HepG2 (cell line): Measurements from ENCODE around the gene ACAP3. TPM values are rescaled to one million over a fixed set of nuclear protein-coding genes. Genes with fewer than 3 reads are reported as not detected.
A peak's percentile ranks its signal among the peaks of the same experiment; 100 is the strongest.

Experiments
- ATF4 ChIP-seq, 2 experiments: fragments of 450-650 bp in 1 of 2; sonication (generic) in 1 of 2; formaldehyde crosslinking; IDR thresholded peaks; 2 replicates each; pipeline versions ENCODE4 v1.5.0 to v1.8.0; 2020 to 2022; ENCODE audit warnings: mild to moderate bottlenecking in 1 of 2, missing genetic modification reagents in 1 of 2
- DNMT3B ChIP-seq: conservative IDR thresholded peaks from 2 replicates; pipeline ENCODE4 v1.6.1; 2016; ENCODE audit warnings: missing biosample characterization, control low read depth
- ERF ChIP-seq: IDR thresholded peaks from 2 replicates; pipeline ENCODE4 v1.6.1; 2018; ENCODE audit warnings: missing biosample characterization, missing genetic modification reagents
- KLF15 ChIP-seq: sonication (generic); formaldehyde crosslinking; IDR thresholded peaks from 2 replicates; pipeline ENCODE4 v1.8.1; 2023; ENCODE audit warnings: borderline replicate concordance, mild to moderate bottlenecking, inconsistent platforms, missing genetic modification reagents, mixed read lengths
- MEF2D ChIP-seq: sonication (generic); formaldehyde crosslinking; IDR thresholded peaks from 2 replicates; pipeline ENCODE4 v1.5.1; 2020; ENCODE audit warnings: mild to moderate bottlenecking, missing genetic modification reagents
- MTERF4 ChIP-seq: sonication (generic); formaldehyde crosslinking; IDR thresholded peaks from 2 replicates; pipeline ENCODE4 v1.8.0; 2023; ENCODE audit warnings: mild to moderate bottlenecking, missing genetic modification reagents
- NKX3-1 ChIP-seq: sonication (generic); formaldehyde crosslinking; IDR thresholded peaks from 2 replicates; pipeline ENCODE4 v1.5.0; 2020; ENCODE audit warnings: missing genetic modification reagents
- SAFB2 ChIP-seq: sonication (generic); formaldehyde crosslinking; IDR thresholded peaks from 2 replicates; pipeline ENCODE4 v1.5.1; 2020; ENCODE audit warnings: missing genetic modification reagents, low read depth, mild to moderate bottlenecking, borderline replicate concordance
- ZFY ChIP-seq: sonication (generic); formaldehyde crosslinking; IDR thresholded peaks from 2 replicates; pipeline ENCODE4 v1.4.0; 2020; ENCODE audit warnings: missing genetic modification reagents
- ZNF333 ChIP-seq: sonication (generic); formaldehyde crosslinking; IDR thresholded peaks from 2 replicates; pipeline ENCODE4 v1.4.0; 2020; ENCODE audit warnings: mild to moderate bottlenecking, missing genetic modification reagents, borderline replicate concordance
- ZNF598 ChIP-seq: sonication (generic); formaldehyde crosslinking; IDR thresholded peaks from 2 replicates; pipeline ENCODE4 v1.5.1; 2020; ENCODE audit warnings: mild to moderate bottlenecking, missing genetic modification reagents, borderline replicate concordance
- ZSCAN21 ChIP-seq: sonication (generic); formaldehyde crosslinking; IDR thresholded peaks from 2 replicates; pipeline ENCODE4 v1.8.0; 2022; ENCODE audit warnings: mild to moderate bottlenecking, missing genetic modification reagents, moderate library complexity, borderline replicate concordance
- polyA plus RNA-seq, 8 experiments: library from polyadenylated mRNA; depleted of rRNA in 3 of 8; stranded (reverse) in 7 of 8; unstranded in 1 of 8; fragments of >200 nt; fragmentation: Illumina TruSeq in 4 of 8; extraction: Trizol in 4 of 8; gene quantifications; 2 replicates each; pipeline versions ENCODE4 v1.2.1 to v1.2.3, GENCODE V29; 2011 to 2016; ENCODE audit warnings: low read depth in 4 of 8, missing spikeins in 1 of 8, mixed read lengths in 1 of 8; ENCODE audit not compliant: insufficient read depth in 1 of 8
- total RNA-seq, 5 experiments: library from RNA; depleted of rRNA; stranded (reverse); fragments of >200 nt; fragmentation: Illumina TruSeq; extraction: Trizol; gene quantifications; 2 replicates each; pipeline ENCODE4 v1.2.3, GENCODE V29; 2016; ENCODE audit warnings: low read depth in 1 of 5
- TF ChIP-seq, protein P1 (sequence below), 2 experiments: fragments of 450-650 bp in 1 of 2; sonication (generic) in 1 of 2; formaldehyde crosslinking in 1 of 2; IDR thresholded peaks; 2 replicates each; pipeline versions ENCODE4 v1.6.1 to v1.8.0; 2016 to 2022; ENCODE audit warnings: antibody characterized with exemption in 1 of 2, mild to moderate bottlenecking in 1 of 2, missing genetic modification reagents in 1 of 2
- TF ChIP-seq, protein P2 (sequence below): sonication (generic); formaldehyde crosslinking; IDR thresholded peaks from 2 replicates; pipeline ENCODE4 v1.4.0; 2020; ENCODE audit warnings: missing genetic modification reagents
- TF ChIP-seq, protein P3 (sequence below): sonication (generic); formaldehyde crosslinking; IDR thresholded peaks from 2 replicates; pipeline ENCODE4 v1.9.0; 2021; ENCODE audit warnings: missing genetic modification reagents, mild to moderate bottlenecking, borderline replicate concordance

The ACAP3 gene
- total and polyA plus RNA-seq, 2 of the 13 experiments (the other 11 are each of a cell fraction or from before 2014, with no cell fraction given) = 29.4 to 50.8 TPM

DNA sequence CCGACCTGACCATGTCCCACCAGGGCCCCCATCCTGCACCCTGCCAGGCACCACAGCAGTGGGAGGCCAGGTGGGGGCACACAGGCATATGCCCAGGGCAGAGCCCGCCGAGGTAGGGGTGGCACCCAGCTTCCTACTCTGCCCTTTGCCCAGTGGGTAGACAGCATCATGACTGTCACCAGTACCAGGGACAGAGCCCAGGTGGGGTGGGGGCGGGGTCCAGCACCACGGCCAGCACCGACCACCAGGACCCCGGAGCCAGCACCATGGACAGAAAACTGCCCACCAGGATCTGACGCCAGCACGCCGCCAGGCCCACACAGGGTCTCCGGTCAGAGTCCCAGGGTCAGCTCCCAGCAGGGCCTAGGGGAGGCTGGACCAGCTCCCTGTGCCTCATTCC lies 27.1 kb upstream of the ACAP3 start (continued):
- TF ChIP-seq, protein P1, sequence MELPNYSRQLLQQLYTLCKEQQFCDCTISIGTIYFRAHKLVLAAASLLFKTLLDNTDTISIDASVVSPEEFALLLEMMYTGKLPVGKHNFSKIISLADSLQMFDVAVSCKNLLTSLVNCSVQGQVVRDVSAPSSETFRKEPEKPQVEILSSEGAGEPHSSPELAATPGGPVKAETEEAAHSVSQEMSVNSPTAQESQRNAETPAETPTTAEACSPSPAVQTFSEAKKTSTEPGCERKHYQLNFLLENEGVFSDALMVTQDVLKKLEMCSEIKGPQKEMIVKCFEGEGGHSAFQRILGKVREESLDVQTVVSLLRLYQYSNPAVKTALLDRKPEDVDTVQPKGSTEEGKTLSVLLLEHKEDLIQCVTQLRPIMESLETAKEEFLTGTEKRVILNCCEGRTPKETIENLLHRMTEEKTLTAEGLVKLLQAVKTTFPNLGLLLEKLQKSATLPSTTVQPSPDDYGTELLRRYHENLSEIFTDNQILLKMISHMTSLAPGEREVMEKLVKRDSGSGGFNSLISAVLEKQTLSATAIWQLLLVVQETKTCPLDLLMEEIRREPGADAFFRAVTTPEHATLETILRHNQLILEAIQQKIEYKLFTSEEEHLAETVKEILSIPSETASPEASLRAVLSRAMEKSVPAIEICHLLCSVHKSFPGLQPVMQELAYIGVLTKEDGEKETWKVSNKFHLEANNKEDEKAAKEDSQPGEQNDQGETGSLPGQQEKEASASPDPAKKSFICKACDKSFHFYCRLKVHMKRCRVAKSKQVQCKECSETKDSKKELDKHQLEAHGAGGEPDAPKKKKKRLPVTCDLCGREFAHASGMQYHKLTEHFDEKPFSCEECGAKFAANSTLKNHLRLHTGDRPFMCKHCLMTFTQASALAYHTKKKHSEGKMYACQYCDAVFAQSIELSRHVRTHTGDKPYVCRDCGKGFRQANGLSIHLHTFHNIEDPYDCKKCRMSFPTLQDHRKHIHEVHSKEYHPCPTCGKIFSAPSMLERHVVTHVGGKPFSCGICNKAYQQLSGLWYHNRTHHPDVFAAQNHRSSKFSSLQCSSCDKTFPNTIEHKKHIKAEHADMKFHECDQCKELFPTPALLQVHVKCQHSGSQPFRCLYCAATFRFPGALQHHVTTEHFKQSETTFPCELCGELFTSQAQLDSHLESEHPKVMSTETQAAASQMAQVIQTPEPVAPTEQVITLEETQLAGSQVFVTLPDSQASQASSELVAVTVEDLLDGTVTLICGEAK (IDR thresholded peaks at IDR 0.05) = no peak
- TF ChIP-seq, protein P1 (CRISPR knock-in tag; IDR thresholded peaks at IDR 0.05) = peak; percentile 72
- TF ChIP-seq, protein P2, sequence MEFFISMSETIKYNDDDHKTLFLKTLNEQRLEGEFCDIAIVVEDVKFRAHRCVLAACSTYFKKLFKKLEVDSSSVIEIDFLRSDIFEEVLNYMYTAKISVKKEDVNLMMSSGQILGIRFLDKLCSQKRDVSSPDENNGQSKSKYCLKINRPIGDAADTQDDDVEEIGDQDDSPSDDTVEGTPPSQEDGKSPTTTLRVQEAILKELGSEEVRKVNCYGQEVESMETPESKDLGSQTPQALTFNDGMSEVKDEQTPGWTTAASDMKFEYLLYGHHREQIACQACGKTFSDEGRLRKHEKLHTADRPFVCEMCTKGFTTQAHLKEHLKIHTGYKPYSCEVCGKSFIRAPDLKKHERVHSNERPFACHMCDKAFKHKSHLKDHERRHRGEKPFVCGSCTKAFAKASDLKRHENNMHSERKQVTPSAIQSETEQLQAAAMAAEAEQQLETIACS (CRISPR knock-in tag) = no peak
- TF ChIP-seq ZFY (no peak), MEF2D (CRISPR knock-in tag) (peak; percentile 78; the same call in 1 of the 2 replicates), SAFB2 (CRISPR knock-in tag) (no peak), ERF (0 out of 2 replicates have a peak, but pooled peaks have one; percentile 54), KLF15 (CRISPR knock-in tag) (0 out of 2 replicates have a peak, but pooled peaks have one; percentile 34), ATF4 (CRISPR knock-in tag; IDR thresholded peaks at IDR 0.05) (no peak), NKX3-1 (peak; percentile 86), DNMT3B (CRISPR knock-in tag) (0 out of 2 replicates have a peak, but pooled peaks have one; percentile 47), ZSCAN21 (peak; percentile 81; the same call in 1 of the 2 replicates), ZNF598 (CRISPR knock-in tag) (no peak), ZNF333 (peak; percentile 76; the same call in 1 of the 2 replicates), MTERF4 (CRISPR knock-in tag) (peak; percentile 75; the same call in 1 of the 2 replicates)
- TF ChIP-seq, protein P3, sequence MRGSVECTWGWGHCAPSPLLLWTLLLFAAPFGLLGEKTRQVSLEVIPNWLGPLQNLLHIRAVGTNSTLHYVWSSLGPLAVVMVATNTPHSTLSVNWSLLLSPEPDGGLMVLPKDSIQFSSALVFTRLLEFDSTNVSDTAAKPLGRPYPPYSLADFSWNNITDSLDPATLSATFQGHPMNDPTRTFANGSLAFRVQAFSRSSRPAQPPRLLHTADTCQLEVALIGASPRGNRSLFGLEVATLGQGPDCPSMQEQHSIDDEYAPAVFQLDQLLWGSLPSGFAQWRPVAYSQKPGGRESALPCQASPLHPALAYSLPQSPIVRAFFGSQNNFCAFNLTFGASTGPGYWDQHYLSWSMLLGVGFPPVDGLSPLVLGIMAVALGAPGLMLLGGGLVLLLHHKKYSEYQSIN (CRISPR knock-in tag) = 0 out of 2 replicates have a peak, but pooled peaks have one; percentile 48
